Measurements from ENCODE around the gene SLC39A8. TPM values are rescaled to one million over a fixed set of nuclear protein-coding genes. Genes with fewer than 3 reads are reported as not detected.
A peak's percentile ranks its signal among the peaks of the same experiment; 100 is the strongest.
"Not testable (repeated sequence)": the region's sequence is repeated elsewhere in the genome, so short reads cannot be mapped to it uniquely, and the experiment has no call there.

The SLC39A8 gene
- total RNA-seq, 3 donors from 2014 or later, result 49.4 to 55.2 (median 55.0) TPM

- no peaks in the 10 kb centered on the region for H3K27me3 Mint-ChIP-seq (ENCODE audit: low read depth)
- H3K4me3 Mint-ChIP-seq, result no peak overlapping the region
- peaks cover 1% of the 10 kb centered on the region for H3K4me1 Mint-ChIP-seq (ENCODE audit: low read depth)
- ATAC-seq, result no peak
- no peak for DNase-seq
- H3K36me3 Mint-ChIP-seq (ENCODE audit: insufficient read depth), result peaks cover 31% of the 10 kb centered on the region
- no peaks in the 10 kb centered on the region for H3K9me3 Mint-ChIP-seq
Measured at GRCh38 chr4:102301167-102301566, 44.1 kb downstream of the SLC39A8 start.

DNA sequence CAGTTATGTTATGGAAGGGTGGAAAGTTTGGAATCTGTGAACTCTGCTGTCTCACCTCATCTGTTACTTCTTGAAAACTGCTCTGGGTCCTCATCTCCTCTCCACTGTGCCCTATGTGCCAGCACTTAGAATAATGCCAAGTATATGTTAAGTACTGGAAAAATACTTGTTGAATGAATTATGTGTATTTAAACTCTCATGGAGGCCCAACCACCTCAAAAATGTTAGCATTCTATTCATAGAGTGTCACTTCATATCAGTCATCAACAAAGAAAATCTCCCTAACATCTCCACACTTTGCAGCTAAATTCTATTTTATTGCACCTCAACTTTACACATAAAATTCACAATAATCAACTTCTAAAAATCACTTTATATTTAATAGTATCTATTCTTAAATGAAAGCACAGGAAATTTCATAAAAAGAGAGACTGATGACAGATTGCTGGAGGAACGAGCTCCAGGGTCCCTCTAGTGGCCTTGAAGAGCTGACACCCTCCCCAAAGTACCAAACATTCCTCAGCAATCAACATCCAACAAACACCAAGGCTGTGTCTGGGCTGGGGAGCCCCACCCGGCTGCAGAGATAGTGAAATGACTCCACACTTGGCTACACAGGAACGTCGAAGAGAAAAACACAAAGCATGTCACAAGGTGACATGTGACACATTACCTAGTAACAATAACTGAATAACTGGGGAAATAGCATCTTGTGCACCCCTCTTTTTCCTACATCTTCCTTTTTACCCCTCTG lies 45.8 kb downstream of the SLC39A8 start:
- Mint-ChIP-seq H3K36me3 (ENCODE audit: insufficient read depth) (peaks cover 34% of the 10 kb centered on the region), H3K4me3 (no peak overlapping the region), H3K27me3 (ENCODE audit: low read depth) (no peaks in the 10 kb centered on the region), H3K9me3 (no peaks in the 10 kb centered on the region), H3K4me1 (ENCODE audit: low read depth) (peaks cover 1% of the 10 kb centered on the region)
- ATAC-seq, result peak; percentile 61 to 63
- DNase-seq, result peak; percentile 4

GRCh38 chr4:102298716-102299115 lies 46.6 kb downstream of the SLC39A8 start:
- no peaks in the 10 kb centered on the region for H3K9me3 Mint-ChIP-seq
- DNase-seq (no peak), ATAC-seq (no peak)
- H3K27me3 Mint-ChIP-seq (ENCODE audit: low read depth), result no peaks in the 10 kb centered on the region
- no peak overlapping the region for H3K4me3 Mint-ChIP-seq
- peaks cover 1% of the 10 kb centered on the region for H3K4me1 Mint-ChIP-seq (ENCODE audit: low read depth)
- peaks cover 33% of the 10 kb centered on the region for H3K36me3 Mint-ChIP-seq (ENCODE audit: insufficient read depth)

DNA sequence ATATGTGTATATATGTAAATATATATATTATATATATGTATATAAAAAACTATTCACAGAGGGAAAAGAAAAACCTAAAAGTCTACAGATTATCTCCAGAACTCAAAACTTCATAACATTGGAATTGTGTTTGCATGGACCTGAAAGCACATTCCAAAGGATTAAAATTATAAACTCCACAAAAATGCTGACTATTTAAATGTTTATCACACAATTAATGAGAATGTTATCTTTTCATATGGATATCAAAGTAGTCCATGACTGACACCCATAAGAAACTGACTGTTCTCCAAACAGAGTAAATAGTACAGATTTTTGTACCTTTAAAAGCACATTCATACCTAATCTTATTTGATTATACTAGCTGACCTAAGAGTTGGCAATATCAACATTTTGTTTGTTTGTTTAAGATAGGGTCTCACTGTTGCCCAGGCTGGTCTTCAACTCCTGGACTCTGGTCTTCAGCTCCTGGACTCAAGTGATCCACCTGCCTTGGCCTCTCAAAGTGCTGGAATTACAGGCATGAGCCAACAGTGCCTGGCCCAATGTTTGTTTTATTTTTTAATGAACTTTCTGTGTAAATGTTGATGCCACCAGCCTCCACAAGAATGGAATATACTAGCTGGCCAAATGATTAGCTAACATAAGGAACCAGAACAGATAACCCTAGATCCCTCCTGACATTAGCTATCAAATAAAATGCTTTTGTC lies 50.0 kb downstream of the SLC39A8 start:
- ATAC-seq, result no peak
- Mint-ChIP-seq H3K4me3 (no peak overlapping the region), H3K36me3 (ENCODE audit: insufficient read depth) (peaks cover 38% of the 10 kb centered on the region), H3K27me3 (ENCODE audit: low read depth) (no peaks in the 10 kb centered on the region), H3K9me3 (no peaks in the 10 kb centered on the region), H3K4me1 (ENCODE audit: low read depth) (peaks cover 1% of the 10 kb centered on the region)
- no peak for DNase-seq

DNA sequence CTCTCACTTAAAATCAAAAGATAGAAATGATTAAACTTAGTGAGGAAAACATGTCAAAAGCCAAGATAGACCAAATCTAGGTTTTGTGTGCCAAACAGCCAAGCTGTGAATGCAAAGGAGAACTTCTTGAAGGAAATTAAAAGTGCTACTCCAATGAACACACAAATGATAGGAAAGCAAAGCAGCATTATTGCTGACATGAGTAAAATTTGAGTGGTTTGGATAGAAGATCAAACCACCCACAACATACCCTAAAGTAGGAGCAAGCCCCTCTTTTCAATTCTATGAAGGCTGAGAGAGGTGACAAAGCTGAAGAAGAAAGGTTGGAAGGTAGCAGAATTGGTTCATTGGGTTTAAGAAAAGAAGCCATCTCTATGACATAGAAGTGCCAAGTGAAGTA lies 56.8 kb downstream of the SLC39A8 start:
- peaks cover 28% of the 10 kb centered on the region for H3K36me3 Mint-ChIP-seq (ENCODE audit: insufficient read depth)
- no peaks in the 10 kb centered on the region for H3K27me3 Mint-ChIP-seq (ENCODE audit: low read depth)
- no peaks in the 10 kb centered on the region for H3K4me1 Mint-ChIP-seq (ENCODE audit: low read depth)

DNA sequence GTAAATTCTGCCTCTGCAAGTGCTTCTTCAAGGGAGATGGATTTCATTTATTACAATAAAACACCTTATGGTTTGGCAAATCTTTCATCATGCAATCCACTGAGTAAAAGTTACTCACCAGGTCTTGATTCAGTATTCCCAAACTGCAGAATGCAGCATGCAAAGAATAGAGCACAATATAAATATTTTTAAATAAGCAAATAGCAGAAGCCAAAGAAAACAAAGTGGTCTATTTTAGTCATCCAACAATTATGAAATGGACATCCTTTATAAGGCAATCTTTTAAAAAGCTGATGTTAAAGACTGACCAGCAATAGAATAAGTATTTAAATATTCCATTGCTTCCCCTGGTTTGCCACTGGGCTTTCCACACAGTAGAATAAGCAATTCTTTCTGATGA lies 59.5 kb downstream of the SLC39A8 start:
- Mint-ChIP-seq H3K9me3 (no peaks in the 10 kb centered on the region), H3K36me3 (ENCODE audit: insufficient read depth) (peaks cover 27% of the 10 kb centered on the region), H3K4me3 (no peak overlapping the region), H3K4me1 (ENCODE audit: low read depth) (no peaks in the 10 kb centered on the region), H3K27me3 (ENCODE audit: low read depth) (no peaks in the 10 kb centered on the region)
- ATAC-seq (no peak), DNase-seq (no peak)

More for the DNA sequence above, 56.8 kb downstream of the SLC39A8 start:
- ATAC-seq, result no peak
- Mint-ChIP-seq H3K9me3 (no peaks in the 10 kb centered on the region), H3K4me3 (no peak overlapping the region)
- DNase-seq, result no peak

DNA sequence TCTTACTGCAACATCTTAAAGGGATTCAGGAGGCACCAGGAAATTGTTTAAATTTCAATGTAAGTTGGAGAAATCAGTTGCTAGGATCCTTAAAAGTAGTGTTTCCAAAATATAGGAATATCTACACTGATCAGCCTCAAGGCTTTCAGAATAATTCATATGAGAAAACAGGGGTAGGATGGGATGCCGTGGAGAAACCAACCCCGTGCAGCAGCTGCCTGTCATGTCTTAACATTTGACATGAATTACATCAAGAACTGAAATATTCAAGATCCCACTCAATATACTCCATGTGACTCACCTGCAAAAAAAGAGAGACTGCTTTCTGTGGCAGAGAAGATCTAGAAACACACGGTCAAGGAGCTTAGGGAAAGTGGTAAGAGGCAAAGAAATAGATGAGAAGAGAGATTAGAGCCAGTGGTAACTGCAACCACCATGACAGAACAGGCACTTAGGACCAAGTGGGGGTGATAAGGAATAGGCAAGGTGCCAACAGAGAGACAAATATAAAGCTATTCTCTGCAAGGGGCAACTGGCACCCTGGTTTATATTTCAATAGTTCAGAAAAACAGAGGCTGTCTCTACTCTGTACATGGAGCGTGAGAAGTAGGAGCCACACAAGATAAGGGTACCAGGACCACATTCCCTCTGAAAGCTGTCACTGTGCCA lies 64.0 kb downstream of the SLC39A8 start:
- DNase-seq (no peak), ATAC-seq (no peak)
- no peaks in the 10 kb centered on the region for H3K4me1 Mint-ChIP-seq (ENCODE audit: low read depth)
- H3K9me3 Mint-ChIP-seq, result no peaks in the 10 kb centered on the region
- no peaks in the 10 kb centered on the region for H3K27me3 Mint-ChIP-seq (ENCODE audit: low read depth)
- peaks cover 32% of the 10 kb centered on the region for H3K36me3 Mint-ChIP-seq (ENCODE audit: insufficient read depth)
- no peak overlapping the region for H3K4me3 Mint-ChIP-seq

DNA sequence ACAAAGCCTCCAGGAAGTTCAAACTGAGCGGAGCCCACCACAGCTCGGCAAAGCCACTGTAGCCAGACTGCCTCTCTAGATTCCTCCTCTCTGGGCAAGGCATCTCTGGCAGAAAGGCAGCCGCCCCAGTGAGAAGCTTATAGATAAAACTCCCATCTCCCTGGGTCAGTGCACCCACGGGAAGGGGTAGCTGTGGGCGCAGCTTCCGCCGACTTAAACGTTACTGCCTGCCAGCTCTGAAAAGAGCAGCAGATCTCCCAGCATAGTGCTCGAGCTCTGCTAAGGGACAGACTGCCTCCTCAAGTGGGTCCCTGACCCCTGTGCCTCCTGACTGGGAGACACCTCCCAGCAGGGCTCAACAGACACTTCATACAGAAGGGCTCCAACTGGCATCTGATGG lies 72.0 kb downstream of the SLC39A8 start:
- H3K36me3 Mint-ChIP-seq (ENCODE audit: insufficient read depth), result peaks cover 24% of the 10 kb centered on the region
- ATAC-seq; H3K9me3 Mint-ChIP-seq; H3K4me1 Mint-ChIP-seq (ENCODE audit: low read depth); DNase-seq; H3K4me3 Mint-ChIP-seq; H3K27me3 Mint-ChIP-seq (ENCODE audit: low read depth): not testable (repeated sequence)

DNA sequence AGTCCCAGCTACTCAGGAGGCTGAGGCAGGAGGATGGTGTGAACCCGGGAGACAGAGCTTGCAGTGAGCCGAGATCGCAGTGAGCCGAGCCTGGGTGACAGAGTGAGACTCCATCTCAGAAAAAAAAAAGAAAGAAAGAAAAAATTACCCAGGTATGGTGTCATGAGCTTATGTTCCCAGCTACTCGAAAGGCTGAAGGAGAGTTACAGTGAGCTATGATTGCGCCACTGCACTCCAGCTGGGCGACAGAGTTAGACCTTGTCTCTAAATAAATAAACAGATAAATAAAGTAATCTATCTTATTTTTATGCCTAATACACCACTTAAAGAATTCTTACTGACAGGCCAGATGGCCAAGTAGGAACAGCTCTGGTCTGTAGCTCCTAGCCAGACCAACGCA lies 73.0 kb downstream of the SLC39A8 start:
- no peak for ATAC-seq
- peaks cover 26% of the 10 kb centered on the region for H3K36me3 Mint-ChIP-seq (ENCODE audit: insufficient read depth)
- no peaks in the 10 kb centered on the region for H3K4me1 Mint-ChIP-seq (ENCODE audit: low read depth)
- H3K4me3 Mint-ChIP-seq, result no peak overlapping the region
- DNase-seq, result no peak
- no peaks in the 10 kb centered on the region for H3K27me3 Mint-ChIP-seq (ENCODE audit: low read depth)
- peaks cover 7% of the 10 kb centered on the region for H3K9me3 Mint-ChIP-seq

- ATAC-seq, result no peak
Measured at GRCh38 chr4:102268355-102268754, 76.9 kb downstream of the SLC39A8 start.

DNA sequence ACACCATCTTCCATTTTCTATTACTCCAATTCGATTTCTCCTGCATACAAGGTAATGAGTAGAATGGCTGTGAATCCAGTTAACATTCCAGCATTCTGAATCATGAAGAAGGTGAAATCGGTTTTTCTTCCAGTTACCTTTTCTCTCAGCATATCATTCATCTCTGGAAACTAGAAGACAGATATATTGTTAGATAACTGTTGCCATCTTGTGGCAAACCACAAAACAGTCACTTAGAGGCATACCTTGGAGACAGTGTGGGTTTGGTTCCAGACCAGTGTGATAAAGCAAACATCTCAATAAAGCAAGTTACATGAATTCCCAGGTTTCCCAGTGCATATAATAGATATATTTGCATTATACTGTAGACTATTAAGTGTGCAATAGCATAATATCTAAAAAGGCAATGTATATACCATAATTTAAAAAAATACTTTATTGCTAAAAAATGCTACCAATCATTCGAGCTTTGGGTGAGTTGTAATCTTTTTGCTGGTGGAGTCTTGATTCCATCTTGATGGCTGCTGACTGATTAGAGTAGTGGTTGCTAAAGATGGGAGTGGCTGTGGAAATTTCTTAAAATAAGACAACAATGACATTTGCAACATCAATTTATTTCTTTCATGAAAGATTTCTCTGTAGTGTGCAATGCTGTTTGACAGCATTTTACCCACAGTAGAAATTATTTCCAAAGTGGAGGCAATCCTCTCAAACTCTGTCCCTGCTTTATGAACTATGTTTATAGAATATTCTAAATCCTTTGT lies 82.1 kb downstream of the SLC39A8 start:
- ATAC-seq (peak; percentile 81 to 87), DNase-seq (no peak)
- Mint-ChIP-seq H3K9me3 (no peaks in the 10 kb centered on the region), H3K4me1 (ENCODE audit: low read depth) (peaks cover 3% of the 10 kb centered on the region), H3K27me3 (ENCODE audit: low read depth) (no peaks in the 10 kb centered on the region), H3K4me3 (no peak overlapping the region), H3K36me3 (ENCODE audit: insufficient read depth) (peaks cover 15% of the 10 kb centered on the region)

More at GRCh38 chr4:102268355-102268754, 76.9 kb downstream of the SLC39A8 start:
- DNase-seq, result no peak
- Mint-ChIP-seq H3K9me3 (no peaks in the 10 kb centered on the region), H3K27me3 (ENCODE audit: low read depth) (no peaks in the 10 kb centered on the region), H3K4me1 (ENCODE audit: low read depth) (no peaks in the 10 kb centered on the region), H3K36me3 (ENCODE audit: insufficient read depth) (peaks cover 12% of the 10 kb centered on the region), H3K4me3 (no peak overlapping the region)

GRCh38 chr4:102259702-102260101 lies 85.6 kb downstream of the SLC39A8 start:
- Mint-ChIP-seq H3K27me3 (ENCODE audit: low read depth) (no peaks in the 10 kb centered on the region), H3K4me1 (ENCODE audit: low read depth) (peaks cover 3% of the 10 kb centered on the region), H3K4me3 (no peak overlapping the region), H3K9me3 (no peaks in the 10 kb centered on the region), H3K36me3 (ENCODE audit: insufficient read depth) (peaks cover 6% of the 10 kb centered on the region)
- DNase-seq (no peak), ATAC-seq (no peak)

GRCh38 chr4:102259081-102259480 lies 86.2 kb downstream of the SLC39A8 start:
- H3K4me3 Mint-ChIP-seq, result no peak overlapping the region
- ATAC-seq, result no peak

GRCh38 chr4:102256321-102256720 lies 89.0 kb downstream of the SLC39A8 start:
- Mint-ChIP-seq H3K36me3 (ENCODE audit: insufficient read depth) (no peaks in the 10 kb centered on the region), H3K4me3 (no peak overlapping the region), H3K4me1 (ENCODE audit: low read depth) (no peaks in the 10 kb centered on the region), H3K9me3 (no peaks in the 10 kb centered on the region), H3K27me3 (ENCODE audit: low read depth) (no peaks in the 10 kb centered on the region)
- ATAC-seq, result no peak
- no peak for DNase-seq

More at GRCh38 chr4:102259081-102259480, 86.2 kb downstream of the SLC39A8 start:
- Mint-ChIP-seq H3K36me3 (ENCODE audit: insufficient read depth) (peaks cover 6% of the 10 kb centered on the region), H3K4me1 (ENCODE audit: low read depth) (peaks cover 3% of the 10 kb centered on the region), H3K9me3 (no peaks in the 10 kb centered on the region), H3K27me3 (ENCODE audit: low read depth) (no peaks in the 10 kb centered on the region)
- DNase-seq, result no peak
